TTC549 (cell line): ENCODE results near the gene PROSER3.
"Not testable (repeated sequence)": the region's sequence is repeated elsewhere in the genome, so short reads cannot be mapped to it uniquely, and the experiment has no call there.

Experiments
- FAIRE-seq: peaks from 2 replicates; lab custom pipeline; 2012; peaks lifted over from hg19 to GRCh38; lab: Jason Lieb, UNC

PROSER3 gene

DNA sequence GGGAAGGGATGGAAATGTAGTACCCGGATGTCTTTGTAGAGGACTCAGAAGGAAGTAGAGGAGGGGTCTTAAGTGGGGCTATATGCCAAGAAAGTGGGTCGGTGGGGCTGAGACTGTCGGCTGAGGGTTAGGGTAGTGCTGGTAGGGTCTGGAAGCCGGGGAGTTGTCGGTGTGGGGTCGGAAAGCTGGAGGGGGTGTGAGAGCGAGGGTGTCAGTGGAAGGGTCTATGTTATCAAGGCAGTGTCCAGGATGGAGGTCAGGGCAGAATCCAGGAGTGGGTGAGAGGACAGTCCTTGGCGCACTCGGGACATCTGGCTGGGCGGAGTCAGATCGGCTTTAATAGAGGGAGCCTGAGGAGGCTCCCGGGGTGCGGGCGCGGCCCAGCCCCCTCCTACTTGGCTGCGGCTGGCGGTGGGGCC lies 2.8 kb upstream of the PROSER3 start:
- no peak for FAIRE-seq

DNA sequence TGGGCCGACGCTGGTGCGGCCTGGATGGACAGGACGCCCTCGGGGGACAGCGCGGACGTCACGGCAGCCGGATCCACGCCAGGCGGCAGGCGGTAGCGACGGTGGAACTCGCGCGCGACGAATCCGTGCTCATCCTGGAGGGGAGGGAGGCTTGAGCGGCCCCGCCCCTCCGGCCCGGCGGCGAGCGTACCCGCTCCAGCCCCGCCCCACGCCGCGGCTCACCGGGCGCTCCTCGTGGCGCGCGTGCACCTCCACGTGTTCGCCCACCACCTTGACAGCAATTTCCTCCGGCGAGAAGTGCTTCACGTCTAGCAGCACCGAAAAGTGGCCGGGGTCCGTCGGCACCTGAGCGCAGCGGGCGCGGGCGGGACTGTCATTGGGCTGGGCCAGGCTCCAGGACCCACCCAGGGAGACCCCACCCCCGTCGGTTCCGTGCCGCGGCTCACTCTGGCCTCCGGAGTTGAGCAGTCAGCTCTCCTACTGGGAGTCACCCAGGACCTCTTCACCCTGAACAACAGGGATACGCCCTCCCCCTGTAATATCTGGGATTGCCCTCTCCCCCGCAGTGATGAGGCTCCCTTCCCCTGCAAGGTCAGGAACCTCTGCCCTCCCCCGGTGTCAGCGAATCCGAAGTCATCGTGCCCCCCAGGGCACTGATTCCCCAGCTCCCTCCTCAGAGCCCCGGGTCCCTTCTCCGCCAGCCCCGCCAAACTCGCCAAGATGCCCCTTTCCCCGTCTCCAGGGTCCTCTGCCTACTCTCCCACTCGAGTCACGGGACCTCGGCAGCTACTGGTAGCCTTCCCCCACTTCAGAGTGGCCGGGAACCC lies 2.2 kb upstream of the PROSER3 start:
- FAIRE-seq = no peak

GRCh38 chr19:35756377-35757230 lies 1.4 kb upstream of the PROSER3 start, which contains the start of gene HSPB6:
Gene HSPB6, minus strand, starts transcription at chr19:35757029. Its CDS starts 21 bp downstream, at chr19:35757008.
- no peak for FAIRE-seq

DNA sequence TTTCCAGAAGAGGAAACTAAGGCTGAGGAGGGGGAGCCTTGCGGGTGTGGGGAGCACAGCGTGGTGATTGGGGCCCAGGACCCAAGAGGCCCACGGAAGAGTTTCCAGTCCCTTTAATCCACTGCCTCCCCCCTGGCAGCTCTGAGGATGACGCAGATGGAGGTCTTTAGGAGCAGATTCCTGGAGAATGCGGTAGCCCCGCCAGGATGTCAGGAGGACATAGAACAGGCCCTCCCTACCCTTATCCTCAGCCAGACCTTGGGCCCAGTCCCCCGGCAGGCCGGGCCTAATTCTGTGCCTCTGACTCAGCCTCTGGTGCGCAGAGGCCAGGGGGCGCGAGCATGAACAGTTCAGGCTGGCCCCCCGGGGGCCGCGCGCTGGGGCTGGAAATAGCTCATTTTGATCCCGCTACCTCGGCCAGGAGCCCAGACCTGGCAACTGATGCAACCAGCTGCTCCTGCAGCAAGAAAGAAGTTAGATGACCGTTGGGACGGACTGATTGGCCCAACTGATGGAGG lies 686 bp upstream of the PROSER3 start:
- FAIRE-seq = no peak

DNA sequence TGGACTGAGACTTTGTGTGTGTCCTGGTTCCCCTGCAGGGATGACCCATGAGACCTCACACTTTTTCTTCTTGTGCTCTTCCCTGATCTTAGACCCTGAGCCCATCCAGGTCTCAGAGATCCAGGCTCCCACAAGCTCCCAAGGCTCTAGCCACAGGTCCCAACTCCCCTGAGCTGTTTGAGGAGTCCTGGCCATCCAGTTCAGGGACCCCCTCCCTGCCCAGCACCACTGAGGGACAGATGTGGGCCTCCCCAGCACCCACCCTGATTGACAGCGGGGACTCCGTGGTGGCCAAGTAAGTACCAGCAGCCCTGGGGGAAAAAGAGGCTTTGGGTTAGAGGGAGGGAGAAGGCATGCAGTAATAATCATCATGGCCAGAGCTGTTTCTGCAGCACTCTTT lies 1.7 kb downstream of the PROSER3 start:
- no peak for FAIRE-seq

DNA sequence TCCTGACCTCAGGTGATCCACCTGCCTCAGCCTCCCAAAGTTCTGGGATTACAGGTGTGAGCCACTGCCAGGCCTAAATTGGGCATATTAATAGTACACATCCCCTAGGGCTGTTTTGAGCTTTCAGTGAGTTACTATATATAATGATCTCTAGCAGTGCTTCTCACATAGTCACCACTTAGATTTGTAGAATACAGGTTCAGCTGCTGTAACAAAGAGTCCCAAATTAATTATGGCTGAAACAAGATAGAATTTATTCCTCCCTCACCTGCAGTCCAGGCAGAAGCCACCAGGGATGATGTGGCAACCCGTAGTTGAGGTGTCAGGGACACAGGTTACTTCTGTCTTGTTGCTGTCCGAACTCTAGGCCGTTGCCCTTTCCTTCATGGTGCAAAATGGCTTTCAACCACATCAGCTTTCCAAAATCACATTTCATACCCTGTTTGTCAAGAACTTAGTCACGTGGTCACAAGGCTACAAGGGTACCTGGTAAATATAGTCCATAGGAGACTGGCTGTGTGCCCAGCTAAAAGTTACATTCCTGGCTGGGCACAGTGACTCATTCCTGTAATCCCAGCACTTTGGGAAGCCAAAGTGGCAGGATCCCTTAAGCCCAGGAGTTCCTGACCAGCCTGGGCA lies 2.9 kb downstream of the PROSER3 start:
- no peak for FAIRE-seq

- FAIRE-seq = no peak
Observed at GRCh38 chr19:35764432-35765315, 6.7 kb downstream of the PROSER3 start.

DNA sequence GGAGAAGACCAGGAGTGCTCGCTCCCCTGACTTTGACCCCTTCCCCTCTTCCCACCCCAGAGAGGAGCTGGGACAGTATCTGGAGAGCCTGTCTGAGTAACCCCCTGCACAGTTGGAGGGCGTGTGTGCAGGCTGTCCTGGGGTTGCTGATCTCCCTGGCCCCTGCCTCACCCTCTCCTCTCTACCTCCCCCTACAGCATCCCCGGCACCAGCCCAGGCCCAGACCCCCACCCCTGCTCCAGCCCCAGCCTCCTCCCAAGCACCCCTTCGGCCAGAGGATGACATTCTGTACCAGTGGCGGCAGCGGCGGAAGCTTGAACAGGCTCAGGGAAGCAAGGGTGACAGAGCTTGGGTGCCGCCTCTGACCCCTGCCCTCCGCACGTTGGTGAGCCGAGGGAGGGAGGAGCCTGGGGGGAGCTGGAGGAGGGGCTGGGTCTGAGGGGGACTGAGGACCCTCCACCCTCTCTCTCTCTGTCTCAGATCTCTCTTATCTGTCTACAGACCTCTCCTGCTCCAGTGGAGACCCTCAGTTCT lies 8.7 kb downstream of the PROSER3 start:
- FAIRE-seq = no peak

GRCh38 chr19:35767288-35768081 lies 9.5 kb downstream of the PROSER3 start:
- FAIRE-seq = no peak

- no peak for FAIRE-seq
Observed at GRCh38 chr19:35768082-35768421, 10.1 kb downstream of the PROSER3 start.

- not testable (repeated sequence) for FAIRE-seq
Observed at GRCh38 chr19:35772362-35772761, 14.4 kb downstream of the PROSER3 start.

DNA sequence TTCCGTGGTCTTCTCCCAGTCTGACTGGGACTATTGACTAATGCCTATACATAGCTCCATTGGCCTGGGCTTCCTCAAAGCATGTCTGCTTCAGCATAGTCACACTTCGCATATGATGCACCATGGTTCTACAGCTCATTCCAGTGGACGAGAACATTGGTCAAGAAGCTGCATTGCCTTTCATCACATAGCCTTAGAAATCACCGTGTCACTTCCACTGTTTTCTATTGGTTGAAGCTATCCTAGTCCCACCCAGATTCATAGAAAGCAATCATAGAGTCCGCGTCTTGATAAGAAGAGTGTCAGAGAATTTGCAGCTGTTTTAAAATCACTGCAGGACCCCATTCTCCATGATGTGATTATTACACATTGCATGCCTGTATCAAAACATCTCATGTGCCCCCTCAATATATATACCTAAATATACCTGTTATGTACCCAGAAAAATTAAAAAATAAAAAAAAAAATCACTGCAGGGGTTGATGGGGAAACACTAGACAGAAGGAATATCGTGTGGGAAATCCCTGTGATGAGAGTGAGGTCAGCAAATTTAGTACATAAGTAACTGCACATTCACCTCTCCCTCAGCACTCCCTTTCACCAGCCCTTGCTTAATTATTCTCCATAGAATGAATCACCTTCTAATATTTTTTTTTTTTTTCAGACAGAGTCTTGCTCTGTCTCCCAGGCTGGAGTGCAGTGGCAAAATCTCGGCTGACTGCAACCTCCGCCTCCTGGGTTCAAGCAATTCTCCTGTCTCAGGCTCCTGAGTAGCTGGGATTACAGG lies 15.2 kb downstream of the PROSER3 start:
- FAIRE-seq = no peak

DNA sequence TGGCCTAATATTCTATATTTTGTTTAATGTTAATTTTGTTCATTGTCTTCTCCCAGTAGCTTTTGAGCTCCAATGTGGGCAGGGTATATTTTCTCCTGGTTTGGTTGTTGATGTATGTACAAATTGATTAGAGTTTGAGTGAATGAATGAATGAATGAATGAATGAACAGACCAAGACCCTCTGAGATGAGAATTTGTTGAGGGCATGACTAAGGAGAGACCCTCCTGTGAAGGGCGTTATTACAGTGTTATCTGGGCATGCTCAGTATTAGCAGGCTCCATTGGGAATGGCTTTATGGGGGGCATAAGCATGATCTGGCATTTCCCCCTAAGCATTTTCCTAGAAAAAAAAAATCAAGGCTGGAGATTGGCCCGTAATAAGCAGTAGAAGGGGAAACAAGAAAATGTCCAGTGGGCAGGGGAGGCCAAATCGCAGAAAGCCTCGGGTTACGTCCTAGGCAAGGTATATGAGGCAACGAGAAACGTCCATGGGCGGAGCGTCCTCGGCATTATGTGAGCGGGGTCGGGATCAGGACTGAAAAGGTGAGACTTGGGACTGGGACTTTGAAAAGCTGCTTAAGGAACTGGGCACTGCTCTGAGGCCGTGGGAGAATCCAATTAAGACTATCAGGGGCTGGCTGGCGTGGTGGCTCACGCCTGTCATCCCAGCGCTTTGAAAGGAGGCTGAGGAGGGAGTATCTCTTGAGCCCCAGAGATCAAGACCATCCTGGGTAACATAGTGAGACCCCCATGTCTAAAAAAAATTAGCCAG lies 16.5 kb downstream of the PROSER3 start:
- FAIRE-seq = no peak

GRCh38 chr19:35775046-35775297 lies 17.0 kb downstream of the PROSER3 start:
- no peak for FAIRE-seq

GRCh38 chr19:35775298-35776101 lies 17.5 kb downstream of the PROSER3 start, which contains the start of gene ARHGAP33:
Gene ARHGAP33, plus strand, starts transcription at chr19:35775564. Its CDS starts 95 bp downstream, at chr19:35775659.
- peak; percentile 93 for FAIRE-seq

DNA sequence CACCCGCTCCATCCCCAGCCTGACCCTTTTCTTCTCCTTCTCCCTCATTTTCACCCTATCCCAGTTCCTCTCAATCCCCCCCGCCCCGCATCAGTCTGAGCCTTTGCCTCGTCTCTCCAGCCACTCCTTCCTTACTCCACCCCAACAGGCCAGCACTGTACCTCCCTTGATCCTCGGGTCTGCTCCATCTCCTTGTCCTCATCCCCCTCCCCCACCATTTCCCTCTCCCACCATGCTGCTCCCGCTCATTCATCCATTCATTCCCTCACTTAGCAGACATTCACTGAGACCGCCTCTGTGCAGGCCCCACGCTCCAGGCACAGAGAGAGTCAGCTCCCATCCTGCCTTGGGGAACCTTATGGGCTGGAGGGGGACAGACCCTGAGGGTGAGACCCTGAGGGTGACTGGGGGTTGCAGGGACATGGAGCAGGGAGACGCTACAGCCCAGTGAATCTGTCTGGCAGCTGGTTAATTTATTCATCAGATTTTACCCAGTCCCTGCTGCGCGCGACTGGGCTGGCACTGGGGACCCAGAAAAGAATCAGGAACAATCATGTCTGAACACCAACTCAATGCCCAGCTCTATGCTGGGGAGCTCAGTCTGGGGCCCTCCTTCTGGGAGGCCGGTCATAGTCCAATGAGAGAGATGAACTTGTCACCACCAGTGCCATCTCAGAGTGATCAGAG lies 18.3 kb downstream of the PROSER3 start:
- FAIRE-seq = no peak

- FAIRE-seq = no peak
Observed at GRCh38 chr19:35777086-35777841, 19.3 kb downstream of the PROSER3 start.
